A204.1 (cell line): ENCODE results near the gene STRA6.
"Not testable (repeated sequence)": the region's sequence is repeated elsewhere in the genome, so short reads cannot be mapped to it uniquely, and the experiment has no call there.

ENCODE experiments used
- FAIRE-seq: peaks from 2 replicates; lab custom pipeline; 2012; peaks lifted over from hg19 to GRCh38; lab: Jason Lieb, UNC

The STRA6 gene

DNA sequence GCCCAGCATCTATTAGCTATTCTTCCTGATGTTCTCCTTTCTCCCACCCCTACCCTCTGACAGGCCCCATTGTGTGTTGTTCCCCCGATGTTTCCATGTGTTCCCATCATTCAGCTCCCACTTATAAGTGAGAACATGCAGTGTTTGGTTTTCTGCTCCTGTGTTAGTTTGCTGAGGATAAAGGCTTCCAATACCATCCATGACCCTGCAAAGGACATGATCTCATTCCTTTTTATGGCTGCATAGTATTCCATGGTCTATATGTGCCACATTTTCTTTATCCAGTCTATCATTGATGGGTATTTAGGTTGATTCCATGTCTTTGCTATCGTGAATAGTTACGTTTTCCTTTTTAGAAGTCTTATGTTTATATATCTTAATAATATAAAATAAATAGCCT lies 42.2 kb downstream of the STRA6 start:
- not testable (repeated sequence) for FAIRE-seq

DNA sequence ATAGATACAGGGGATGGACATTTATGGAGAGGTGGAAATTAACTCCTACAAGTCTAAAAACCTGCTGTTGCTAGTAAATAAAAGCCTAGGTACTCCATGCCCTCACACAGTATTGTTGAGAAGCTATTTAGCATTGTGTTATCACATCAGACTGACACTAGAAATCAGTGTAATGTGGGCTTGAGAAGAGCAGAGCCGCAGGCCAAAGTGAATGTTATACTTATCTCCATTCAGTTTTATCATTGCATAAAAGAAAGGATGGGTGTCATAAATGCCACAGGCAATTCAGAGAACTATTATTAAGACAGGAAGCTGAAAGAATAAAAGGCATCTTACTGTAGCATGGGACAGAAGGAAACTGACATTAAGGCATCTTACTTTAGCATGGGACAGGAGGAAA lies 42.8 kb downstream of the STRA6 start:
- FAIRE-seq: no peak

DNA sequence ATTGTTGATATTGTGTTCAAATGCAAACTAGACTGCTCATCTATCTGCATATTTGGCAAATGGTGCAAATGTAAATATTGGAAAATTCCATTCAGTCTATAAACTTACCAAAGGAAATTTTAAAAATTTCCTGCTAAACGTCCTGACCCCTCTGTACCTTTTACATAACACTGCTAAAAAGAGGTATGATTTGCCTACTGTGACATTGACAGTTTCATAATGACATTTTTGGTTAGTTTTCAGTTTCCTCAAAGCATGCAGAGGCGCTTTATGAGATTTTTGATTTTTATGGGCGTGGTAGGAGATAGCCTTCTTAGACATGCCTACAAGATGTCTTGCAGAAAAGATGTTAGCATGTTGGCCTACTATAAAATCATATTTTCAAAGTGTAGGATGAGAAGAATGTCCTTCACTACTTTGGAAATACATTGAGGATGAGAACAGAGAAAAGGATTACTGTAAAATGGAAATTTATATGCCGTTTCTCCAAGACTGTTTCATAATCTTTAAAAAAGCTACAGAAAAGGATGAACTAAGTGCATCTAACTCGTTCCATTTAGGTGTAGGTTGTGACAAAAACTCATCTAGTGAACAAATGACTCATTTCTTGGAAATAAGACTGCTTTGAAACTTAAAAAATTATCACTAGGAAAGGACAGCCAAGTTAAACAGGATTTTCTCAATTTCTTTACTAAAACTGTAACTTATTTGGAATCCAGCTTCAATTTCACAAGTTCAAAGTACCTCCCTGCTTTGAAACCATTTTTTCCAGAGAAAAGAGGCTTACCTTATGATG lies 43.5 kb downstream of the STRA6 start:
- no peak for FAIRE-seq

DNA sequence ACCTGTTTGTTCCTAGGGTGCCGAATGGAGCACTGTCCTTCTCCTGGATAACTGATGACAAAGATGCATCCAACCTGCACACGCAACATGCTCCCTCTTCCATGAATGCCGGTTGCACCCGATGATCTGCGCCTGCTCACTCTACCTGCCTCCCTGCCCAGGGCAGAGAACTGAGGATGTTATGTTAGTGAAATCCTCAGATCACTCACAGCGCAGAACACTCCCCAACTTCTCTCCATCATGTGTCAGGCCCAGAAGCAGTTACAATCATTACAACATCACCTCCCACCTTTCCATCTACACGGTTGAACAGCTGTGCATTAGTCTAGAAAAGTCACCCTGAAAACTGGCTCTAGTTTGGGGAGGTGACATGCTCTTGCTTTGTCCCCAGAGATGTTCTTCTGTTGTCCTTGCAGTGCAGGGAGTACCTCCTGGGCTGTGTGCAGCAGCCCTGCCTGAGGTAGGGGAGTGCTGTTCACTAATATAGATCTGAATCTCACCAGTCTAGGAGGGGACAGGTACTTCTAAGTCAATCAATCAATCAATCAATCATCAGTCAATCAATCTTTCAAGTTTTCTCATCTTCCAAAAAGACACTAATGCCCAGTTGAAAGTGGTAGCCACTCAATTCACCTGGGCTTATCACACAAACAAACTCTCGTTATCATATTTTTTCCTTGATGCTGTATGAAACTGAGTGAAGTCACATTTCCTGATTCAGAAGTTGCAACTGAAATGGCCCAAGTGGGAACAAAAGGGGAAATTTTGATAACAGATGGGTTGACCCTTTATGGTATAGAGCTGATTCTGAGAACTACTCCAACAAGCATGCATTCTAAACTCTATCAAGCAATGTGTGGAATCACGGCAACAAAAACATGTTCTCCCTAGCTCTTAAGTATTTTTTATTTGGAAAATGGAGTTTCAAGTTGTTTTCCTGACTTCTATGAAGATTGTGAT lies 44.4 kb downstream of the STRA6 start:
- no peak for FAIRE-seq

DNA sequence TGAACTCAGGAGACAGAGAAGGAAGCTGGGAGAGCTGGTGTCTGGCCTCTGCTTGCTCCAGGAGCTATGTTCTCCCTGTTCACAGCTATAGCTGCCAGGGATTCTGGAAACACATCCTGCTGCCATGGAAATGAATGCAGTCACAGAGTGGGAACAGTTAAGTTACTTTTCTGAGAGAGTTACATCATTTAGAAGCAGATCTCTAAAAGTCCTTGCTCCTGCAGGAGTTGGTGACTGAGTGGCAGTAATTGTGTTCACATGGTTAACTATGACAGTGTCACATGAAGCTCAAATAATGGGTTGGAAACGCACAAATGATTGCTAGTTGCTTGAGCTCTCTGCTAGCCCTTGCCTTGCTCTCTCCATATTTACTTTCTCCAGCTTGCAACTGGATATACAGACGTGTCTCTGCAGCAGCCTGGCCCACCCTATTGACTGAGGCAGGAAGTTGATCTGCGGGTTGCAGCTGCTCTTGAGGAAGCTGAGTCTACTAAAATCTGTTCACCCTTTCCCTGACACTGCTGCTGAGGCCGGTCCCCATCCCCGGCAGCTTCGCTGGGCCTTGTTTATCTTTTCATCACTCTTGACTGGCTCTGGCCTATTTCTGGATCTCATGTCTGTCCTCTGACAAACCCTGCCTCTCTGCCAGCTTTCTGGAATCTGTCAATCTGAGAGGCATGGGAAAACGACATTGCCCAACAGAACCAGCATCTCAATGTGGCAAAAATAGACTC lies 45.7 kb downstream of the STRA6 start:
- FAIRE-seq: no peak

DNA sequence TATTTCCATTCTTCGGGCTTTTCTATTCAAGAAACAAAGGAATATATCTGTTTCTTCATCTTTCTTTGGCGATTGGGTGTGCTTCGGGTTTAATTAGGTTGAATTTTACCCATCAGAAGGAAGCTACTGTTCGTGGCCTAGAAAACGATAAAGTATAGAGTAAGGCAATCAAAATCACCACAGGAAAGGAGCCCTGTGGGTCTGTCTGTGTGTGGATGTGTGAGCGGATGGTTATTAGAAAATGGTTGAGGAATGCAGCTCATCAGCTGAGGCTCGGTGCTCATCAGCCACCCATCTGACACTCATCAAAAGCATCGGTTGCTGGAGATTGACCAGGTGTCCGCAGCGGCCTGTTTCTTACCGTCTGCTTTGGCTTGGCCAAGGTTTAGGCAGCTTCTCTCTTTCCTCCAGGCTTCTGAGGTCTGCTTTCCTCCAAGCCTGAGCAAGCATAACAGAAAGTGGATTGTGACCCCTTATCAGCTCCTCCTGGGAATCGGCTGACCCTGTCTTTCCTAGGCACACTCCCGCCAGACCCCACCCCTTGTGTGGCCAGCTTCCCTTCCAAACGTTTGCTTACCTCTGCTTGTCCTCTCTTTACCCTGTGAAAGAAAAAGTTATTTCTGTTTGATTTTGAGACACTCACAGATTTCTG lies 46.7 kb downstream of the STRA6 start:
- no peak for FAIRE-seq

DNA sequence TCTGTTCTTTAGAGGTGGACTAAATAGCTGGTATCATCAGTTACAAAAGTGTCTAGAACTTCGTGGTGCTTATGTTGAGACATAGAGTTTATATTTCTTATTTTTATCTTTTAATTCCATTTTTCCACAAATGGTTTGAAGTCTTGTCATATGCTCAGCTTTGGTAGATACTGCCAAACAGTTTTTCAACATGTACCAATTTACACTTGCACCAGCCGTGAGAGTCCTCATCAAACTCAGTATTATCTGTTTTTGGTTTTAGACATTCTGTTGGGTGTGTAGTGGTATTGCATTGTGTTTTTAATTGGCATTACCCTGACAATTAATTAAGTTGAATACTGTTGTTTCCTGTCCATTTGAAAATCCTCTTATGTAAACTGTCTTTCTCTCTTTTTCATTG lies 55.5 kb downstream of the STRA6 start:
- no peak for FAIRE-seq

DNA sequence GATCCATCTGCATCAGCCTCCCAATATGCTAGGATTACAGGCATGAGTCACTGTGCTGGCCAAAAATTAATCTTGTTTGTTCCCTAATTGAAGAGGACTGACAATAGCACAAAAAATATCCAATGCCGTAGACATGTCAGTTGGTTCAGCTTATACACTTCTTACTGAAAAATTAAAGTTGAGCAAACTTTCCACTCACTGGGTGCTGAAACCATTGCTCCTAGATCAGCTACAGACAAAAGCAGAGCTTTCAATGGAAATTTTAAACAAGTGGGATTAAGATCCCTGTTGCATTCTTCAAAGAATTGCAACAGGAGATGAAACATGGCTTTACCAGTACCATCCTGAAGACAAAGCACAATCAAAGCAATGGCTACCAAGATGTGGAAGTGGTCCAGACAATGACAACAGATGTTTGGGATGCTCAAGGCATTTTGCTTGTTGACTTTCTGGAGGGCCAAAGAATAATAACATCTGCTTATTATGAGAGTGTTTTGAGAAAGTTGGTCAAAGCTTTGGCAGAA lies 56.2 kb downstream of the STRA6 start:
- FAIRE-seq: no peak

DNA sequence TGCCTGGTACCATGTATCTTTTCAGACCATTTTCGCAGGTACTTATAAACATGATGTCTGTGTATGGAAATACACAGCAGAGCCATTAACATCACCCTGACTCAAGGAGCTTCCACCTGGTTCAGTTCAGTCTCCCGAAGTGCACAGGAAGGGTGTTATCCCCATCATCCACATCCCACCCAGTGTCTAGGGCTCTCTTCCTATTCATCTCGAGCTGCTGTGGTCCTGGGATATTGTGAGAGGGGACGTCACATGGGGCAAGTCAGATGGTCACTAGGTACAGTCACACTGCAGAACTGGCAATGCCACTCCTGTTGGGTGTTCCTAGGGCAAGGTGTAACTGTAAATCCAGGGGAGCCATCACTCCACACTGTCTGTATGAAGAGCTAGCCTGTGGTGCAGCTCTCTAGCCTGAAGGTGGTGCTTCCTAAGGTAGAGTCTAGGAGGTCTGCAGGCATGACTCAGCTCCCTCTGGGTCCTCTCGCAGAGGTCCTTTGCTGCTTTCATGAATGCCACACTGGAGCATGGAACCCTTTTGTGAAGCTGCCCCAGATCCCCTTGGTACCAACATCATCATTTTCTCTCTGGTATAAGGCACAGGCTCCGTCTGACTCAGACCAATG lies 58.3 kb downstream of the STRA6 start:
- no peak for FAIRE-seq

DNA sequence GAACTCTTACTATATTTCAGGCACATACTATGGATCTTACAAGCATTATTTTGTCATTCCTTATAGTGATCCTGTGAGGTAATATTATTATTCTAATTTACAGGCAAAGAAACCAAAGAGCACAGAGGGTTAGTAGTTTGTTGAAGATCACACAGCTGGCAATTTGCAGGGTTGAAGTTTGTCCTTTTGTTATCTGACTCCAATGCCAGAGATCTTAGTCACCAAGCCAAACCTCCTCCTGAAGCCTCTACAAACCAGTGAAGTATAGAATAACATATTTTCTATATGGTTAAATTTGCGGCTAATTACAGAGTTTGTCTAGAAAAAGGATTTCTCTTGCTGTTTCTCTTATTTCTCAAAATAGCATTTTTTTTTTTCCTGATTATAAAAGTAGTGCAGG lies 61.0 kb downstream of the STRA6 start:
- no peak for FAIRE-seq

DNA sequence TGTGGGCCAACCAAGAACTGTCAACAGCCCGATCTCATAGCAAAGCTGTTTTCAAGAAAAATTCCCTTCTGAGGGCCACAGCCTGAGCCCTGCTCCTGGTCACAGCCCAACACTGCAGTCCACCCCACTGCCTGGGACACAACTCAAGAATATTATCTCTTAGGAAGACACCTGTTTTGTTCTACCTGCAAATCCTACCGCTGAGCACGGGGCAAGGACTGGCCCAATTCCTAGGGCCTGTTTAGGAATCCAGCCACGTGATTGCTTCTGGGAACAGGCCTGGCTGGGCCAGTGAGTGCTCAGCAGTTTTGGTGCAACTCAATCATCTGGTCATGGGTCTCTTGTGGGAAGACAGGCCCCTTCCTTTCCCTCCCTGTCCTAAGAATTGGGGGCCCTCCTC lies 63.9 kb downstream of the STRA6 start:
- no peak for FAIRE-seq

DNA sequence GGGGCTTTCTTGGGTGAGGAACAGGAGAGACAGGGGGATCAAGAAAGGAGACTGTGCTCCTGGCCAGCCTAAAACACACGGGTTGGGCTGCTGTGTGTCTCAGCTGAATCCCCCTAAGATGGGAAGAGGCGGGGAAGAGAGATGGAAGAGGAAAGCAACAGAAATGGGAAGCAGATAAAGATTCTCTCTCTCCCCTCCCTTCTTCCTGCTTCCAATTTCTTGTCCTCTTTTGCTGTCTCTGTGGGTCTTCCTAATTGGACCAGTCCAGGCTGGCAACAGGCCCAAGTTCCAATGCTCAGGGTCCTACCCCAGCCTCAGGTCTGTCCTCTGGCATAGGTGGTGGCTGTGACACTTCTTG lies 65.1 kb downstream of the STRA6 start:
- FAIRE-seq: no peak

DNA sequence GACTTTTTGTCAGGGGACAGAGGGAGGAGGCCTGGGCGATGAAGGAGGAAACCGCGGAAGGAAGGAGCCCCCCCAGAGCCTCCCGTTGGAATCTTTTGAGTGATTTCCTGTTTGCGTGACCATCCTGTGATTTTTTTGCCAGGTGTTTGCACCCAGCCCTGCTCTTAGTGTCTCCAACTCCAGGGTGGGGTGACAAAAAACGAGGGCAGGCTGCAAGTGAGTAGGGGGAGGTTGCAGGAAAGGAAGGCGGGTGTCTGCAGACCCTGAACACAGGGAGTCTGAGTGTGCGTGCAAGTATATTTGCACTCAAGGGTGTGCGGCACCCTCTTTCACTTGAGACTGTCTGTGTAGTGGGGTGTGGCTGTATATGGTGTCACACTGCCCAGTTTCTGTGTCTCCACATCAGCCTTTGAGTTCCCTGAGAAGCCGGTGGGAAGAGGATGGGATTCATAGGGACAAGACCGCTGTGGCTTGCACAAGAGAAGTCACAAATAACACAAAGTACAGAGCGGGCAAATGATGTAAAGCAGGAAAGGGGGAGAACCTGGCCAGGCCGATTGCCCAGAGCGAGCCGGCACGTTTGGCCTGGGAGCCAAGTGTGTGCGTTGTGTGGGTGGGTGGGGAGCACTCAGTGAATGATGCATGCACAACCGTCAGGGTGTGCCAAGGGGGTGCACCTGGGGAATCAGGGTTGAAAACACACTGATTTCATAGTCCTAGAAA lies 65.6 kb downstream of the STRA6 start:
- FAIRE-seq: no peak

DNA sequence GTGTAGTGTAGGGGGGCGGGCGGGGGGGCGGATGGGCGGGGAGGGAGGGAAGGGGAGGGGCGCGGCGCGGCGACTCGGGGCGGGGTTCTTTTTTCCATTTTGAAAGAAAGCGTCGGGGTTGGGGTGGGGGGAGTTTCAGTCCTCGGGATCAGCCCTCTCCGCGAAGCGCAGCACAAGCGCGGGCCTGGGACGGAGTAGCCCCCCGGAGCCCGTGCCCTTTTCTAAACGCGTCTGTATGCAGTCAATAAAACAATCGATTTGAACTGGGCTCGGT lies 66.1 kb downstream of the STRA6 start:
- no peak for FAIRE-seq

DNA sequence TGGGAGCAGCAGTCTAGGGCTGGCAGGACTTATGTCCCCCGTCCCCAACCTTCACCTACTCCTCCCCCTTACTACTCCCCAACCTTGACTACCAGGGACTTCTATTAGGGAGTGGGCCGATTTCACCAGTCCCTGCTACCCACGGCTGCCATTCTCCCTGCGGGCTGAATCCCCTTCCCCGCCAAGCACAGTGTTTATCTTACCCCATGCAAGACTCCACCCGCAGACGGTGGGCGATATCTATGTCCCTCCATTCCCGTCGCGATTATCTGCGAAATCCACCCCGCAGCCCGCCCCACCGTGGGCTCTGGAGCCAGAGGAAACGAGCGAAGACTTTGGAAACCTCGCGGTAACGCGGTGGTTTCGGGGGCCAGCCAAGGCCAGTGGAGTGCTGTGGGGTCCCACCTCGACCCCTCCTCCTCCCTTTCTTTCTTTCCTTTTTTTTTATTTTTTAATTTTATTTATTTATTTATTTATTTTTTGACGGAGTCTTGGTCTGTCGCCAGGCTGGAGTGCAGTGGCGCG lies 67.5 kb downstream of the STRA6 start:
- FAIRE-seq: no peak

DNA sequence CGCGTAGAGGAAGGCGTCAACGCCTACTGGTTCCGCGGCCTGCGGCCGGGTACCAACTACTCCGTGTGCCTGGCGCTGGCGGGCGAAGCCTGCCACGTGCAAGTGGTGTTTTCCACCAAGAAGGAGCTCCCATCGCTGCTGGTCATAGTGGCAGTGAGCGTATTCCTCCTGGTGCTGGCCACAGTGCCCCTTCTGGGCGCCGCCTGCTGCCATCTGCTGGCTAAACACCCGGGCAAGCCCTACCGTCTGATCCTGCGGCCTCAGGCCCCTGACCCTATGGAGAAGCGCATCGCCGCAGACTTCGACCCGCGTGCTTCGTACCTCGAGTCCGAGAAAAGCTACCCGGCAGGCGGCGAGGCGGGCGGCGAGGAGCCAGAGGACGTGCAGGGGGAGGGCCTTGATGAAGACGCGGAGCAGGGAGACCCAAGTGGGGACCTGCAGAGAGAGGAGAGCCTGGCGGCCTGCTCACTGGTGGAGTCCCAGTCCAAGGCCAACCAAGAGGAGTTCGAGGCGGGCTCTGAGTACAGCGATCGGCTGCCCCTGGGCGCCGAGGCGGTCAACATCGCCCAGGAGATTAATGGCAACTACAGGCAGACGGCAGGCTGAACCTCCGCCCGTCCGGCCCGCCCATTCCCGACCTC lies 68.1 kb downstream of the STRA6 start:
- no peak for FAIRE-seq

DNA sequence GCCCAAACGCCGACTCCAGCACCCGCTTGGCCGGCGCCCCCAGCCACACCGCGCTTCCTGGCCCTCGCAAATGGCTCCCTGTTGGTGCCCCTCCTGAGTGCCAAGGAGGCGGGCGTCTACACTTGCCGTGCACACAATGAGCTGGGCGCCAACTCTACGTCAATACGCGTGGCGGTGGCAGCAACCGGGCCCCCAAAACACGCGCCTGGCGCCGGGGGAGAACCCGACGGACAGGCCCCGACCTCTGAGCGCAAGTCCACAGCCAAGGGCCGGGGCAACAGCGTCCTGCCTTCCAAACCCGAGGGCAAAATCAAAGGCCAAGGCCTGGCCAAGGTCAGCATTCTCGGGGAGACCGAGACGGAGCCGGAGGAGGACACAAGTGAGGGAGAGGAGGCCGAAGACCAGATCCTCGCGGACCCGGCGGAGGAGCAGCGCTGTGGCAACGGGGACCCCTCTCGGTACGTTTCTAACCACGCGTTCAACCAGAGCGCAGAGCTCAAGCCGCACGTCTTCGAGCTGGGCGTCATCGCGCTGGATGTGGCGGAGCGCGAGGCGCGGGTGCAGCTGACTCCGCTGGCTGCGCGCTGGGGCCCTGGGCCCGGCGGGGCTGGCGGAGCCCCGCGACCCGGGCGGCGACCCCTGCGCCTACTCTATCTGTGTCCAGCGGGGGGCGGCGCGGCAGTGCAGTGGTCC lies 68.7 kb downstream of the STRA6 start:
- FAIRE-seq: no peak

DNA sequence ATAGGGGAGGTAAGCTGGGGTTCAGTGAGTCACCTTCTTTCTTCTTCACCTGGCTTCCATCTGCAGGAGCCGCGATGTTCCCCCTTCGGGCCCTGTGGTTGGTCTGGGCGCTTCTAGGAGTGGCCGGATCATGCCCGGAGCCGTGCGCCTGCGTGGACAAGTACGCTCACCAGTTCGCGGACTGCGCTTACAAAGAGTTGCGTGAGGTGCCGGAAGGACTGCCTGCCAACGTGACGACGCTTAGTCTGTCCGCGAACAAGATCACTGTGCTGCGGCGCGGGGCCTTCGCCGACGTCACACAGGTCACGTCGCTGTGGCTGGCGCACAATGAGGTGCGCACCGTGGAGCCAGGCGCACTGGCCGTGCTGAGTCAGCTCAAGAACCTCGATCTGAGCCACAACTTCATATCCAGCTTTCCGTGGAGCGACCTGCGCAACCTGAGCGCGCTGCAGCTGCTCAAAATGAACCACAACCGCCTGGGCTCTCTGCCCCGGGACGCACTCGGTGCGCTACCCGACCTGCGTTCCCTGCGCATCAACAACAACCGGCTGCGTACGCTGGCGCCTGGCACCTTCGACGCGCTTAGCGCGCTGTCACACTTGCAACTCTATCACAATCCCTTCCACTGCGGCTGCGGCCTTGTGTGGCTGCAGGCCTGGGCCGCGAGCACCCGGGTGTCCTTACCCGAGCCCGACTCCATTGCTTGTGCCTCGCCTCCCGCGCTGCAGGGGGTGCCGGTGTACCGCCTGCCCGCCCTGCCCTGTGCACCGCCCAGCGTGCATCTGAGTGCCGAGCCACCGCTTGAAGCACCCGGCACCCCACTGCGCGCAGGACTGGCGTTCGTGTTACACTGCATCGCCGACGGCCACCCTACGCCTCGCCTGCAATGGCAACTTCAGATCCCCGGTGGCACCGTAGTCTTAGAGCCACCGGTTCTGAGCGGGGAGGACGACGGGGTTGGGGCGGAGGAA lies 69.6 kb downstream of the STRA6 start:
- FAIRE-seq: no peak
